Measurements from ENCODE around the gene TNFRSF8.
A peak's percentile ranks its signal among the peaks of the same experiment; 100 is the strongest.
"Not testable (repeated sequence)": the region's sequence is repeated elsewhere in the genome, so short reads cannot be mapped to it uniquely, and the experiment has no call there.

TNFRSF8 gene

GRCh38 chr1:12100071-12100470, 37.0 kb downstream of the TNFRSF8 start:
- Mint-ChIP-seq H3K9me3 (no peaks in the 10 kb centered on the region), H3K27me3 (peaks cover 2% of the 10 kb centered on the region), H3K4me3 (no peak overlapping the region), H3K27ac (no peak overlapping the region), H3K4me1 (peaks cover 2% of the 10 kb centered on the region), H3K36me3 (ENCODE audit: low read depth) (no peaks in the 10 kb centered on the region)
- ATAC-seq (no peak), DNase-seq (no peak)

GRCh38 chr1:12101120-12101519, 38.0 kb downstream of the TNFRSF8 start:
- H3K4me3 Mint-ChIP-seq; H3K36me3 Mint-ChIP-seq (ENCODE audit: low read depth); ATAC-seq; H3K27ac Mint-ChIP-seq; DNase-seq; H3K27me3 Mint-ChIP-seq; H3K9me3 Mint-ChIP-seq; H3K4me1 Mint-ChIP-seq: not testable (repeated sequence)

- Mint-ChIP-seq H3K27ac (no peak overlapping the region), H3K27me3 (peaks cover 4% of the 10 kb centered on the region), H3K4me3 (no peak overlapping the region), H3K9me3 (no peaks in the 10 kb centered on the region), H3K36me3 (ENCODE audit: low read depth) (no peaks in the 10 kb centered on the region), H3K4me1 (peaks cover 2% of the 10 kb centered on the region)
- DNase-seq (no peak), ATAC-seq (no peak)
These were observed 39.0 kb downstream of the TNFRSF8 start for GRCh38 chr1:12102066-12102465.

- Mint-ChIP-seq H3K4me3 (no peak overlapping the region), H3K36me3 (ENCODE audit: low read depth) (no peaks in the 10 kb centered on the region), H3K27me3 (peaks cover 4% of the 10 kb centered on the region), H3K9me3 (no peaks in the 10 kb centered on the region), H3K27ac (no peak overlapping the region), H3K4me1 (peaks cover 2% of the 10 kb centered on the region)
- ATAC-seq (no peak), DNase-seq (no peak)
These were observed 41.3 kb downstream of the TNFRSF8 start for GRCh38 chr1:12104417-12104816.

- DNase-seq (no peak), ATAC-seq (no peak)
- H3K9me3 Mint-ChIP-seq: no peaks in the 10 kb centered on the region
- no peaks in the 10 kb centered on the region for H3K36me3 Mint-ChIP-seq (ENCODE audit: low read depth)
- H3K27me3 Mint-ChIP-seq: peaks cover 4% of the 10 kb centered on the region
- H3K4me1 Mint-ChIP-seq: peaks cover 2% of the 10 kb centered on the region
- H3K27ac Mint-ChIP-seq: no peak overlapping the region
- H3K4me3 Mint-ChIP-seq: no peak overlapping the region
These were observed 43.0 kb downstream of the TNFRSF8 start for GRCh38 chr1:12106153-12106552.

GRCh38 chr1:12106861-12107260, 43.8 kb downstream of the TNFRSF8 start:
- H3K27ac Mint-ChIP-seq; H3K27me3 Mint-ChIP-seq; H3K9me3 Mint-ChIP-seq; H3K4me1 Mint-ChIP-seq; ATAC-seq; H3K4me3 Mint-ChIP-seq; DNase-seq; H3K36me3 Mint-ChIP-seq (ENCODE audit: low read depth): not testable (repeated sequence)

GRCh38 chr1:12107718-12108117, 44.6 kb downstream of the TNFRSF8 start:
- no peak for DNase-seq
- ATAC-seq: no peak
- H3K27ac Mint-ChIP-seq: no peak overlapping the region
- H3K36me3 Mint-ChIP-seq (ENCODE audit: low read depth): no peaks in the 10 kb centered on the region
- no peak overlapping the region for H3K4me3 Mint-ChIP-seq
- H3K9me3 Mint-ChIP-seq: no peaks in the 10 kb centered on the region
- peaks cover under 1% of the 10 kb centered on the region for H3K4me1 Mint-ChIP-seq
- H3K27me3 Mint-ChIP-seq: peaks cover 3% of the 10 kb centered on the region

GRCh38 chr1:12109901-12110300, 46.8 kb downstream of the TNFRSF8 start:
- Mint-ChIP-seq H3K9me3 (no peaks in the 10 kb centered on the region), H3K27ac (no peak overlapping the region), H3K36me3 (ENCODE audit: low read depth) (no peaks in the 10 kb centered on the region), H3K4me3 (no peak overlapping the region), H3K4me1 (peaks cover 12% of the 10 kb centered on the region), H3K27me3 (peaks cover 6% of the 10 kb centered on the region)
- ATAC-seq (no peak), DNase-seq (no peak)

- H3K36me3 Mint-ChIP-seq (ENCODE audit: low read depth): no peaks in the 10 kb centered on the region
- no peak overlapping the region for H3K4me3 Mint-ChIP-seq
- no peaks in the 10 kb centered on the region for H3K9me3 Mint-ChIP-seq
- DNase-seq (no peak), ATAC-seq (no peak)
- H3K27me3 Mint-ChIP-seq: peaks cover 3% of the 10 kb centered on the region
- peaks cover 12% of the 10 kb centered on the region for H3K4me1 Mint-ChIP-seq
- no peak overlapping the region for H3K27ac Mint-ChIP-seq
These were observed 48.6 kb downstream of the TNFRSF8 start for GRCh38 chr1:12111741-12112140.

GRCh38 chr1:12112711-12113161, 49.6 kb downstream of the TNFRSF8 start:
- Mint-ChIP-seq H3K36me3 (ENCODE audit: low read depth) (no peaks in the 10 kb centered on the region), H3K27me3 (peaks cover 4% of the 10 kb centered on the region), H3K9me3 (no peaks in the 10 kb centered on the region), H3K4me1 (peaks cover 12% of the 10 kb centered on the region), H3K4me3 (no peak overlapping the region), H3K27ac (no peak overlapping the region)
- ATAC-seq (no peak), DNase-seq (no peak)

GRCh38 chr1:12113433-12114339, 50.6 kb downstream of the TNFRSF8 start:
- no peaks in the 10 kb centered on the region for H3K36me3 Mint-ChIP-seq (ENCODE audit: low read depth)
- peaks cover 16% of the 10 kb centered on the region for H3K4me1 Mint-ChIP-seq
- DNase-seq (no peak), ATAC-seq (peak; percentile 49)
- peak overlapping the region; percentile 25 for H3K4me3 Mint-ChIP-seq
- H3K27me3 Mint-ChIP-seq: peaks cover 9% of the 10 kb centered on the region
- H3K9me3 Mint-ChIP-seq: no peaks in the 10 kb centered on the region
- no peak overlapping the region for H3K27ac Mint-ChIP-seq

GRCh38 chr1:12114340-12114683, 51.2 kb downstream of the TNFRSF8 start:
- H3K4me3 Mint-ChIP-seq: no peak overlapping the region
- H3K4me1 Mint-ChIP-seq: peaks cover 16% of the 10 kb centered on the region
- no peaks in the 10 kb centered on the region for H3K36me3 Mint-ChIP-seq (ENCODE audit: low read depth)
- H3K9me3 Mint-ChIP-seq: no peaks in the 10 kb centered on the region
- no peak overlapping the region for H3K27ac Mint-ChIP-seq
- peaks cover 9% of the 10 kb centered on the region for H3K27me3 Mint-ChIP-seq
- DNase-seq (no peak), ATAC-seq (no peak)

- no peak for DNase-seq
- H3K36me3 Mint-ChIP-seq (ENCODE audit: low read depth): no peaks in the 10 kb centered on the region
- H3K9me3 Mint-ChIP-seq: peaks cover under 1% of the 10 kb centered on the region
- no peak overlapping the region for H3K27ac Mint-ChIP-seq
- no peak overlapping the region for H3K4me3 Mint-ChIP-seq
- no peak for ATAC-seq
- peaks cover 9% of the 10 kb centered on the region for H3K27me3 Mint-ChIP-seq
- H3K4me1 Mint-ChIP-seq: peaks cover 16% of the 10 kb centered on the region
These were observed 51.8 kb downstream of the TNFRSF8 start for GRCh38 chr1:12114916-12115315.

GRCh38 chr1:12121212-12122003, 58.3 kb downstream of the TNFRSF8 start:
- ATAC-seq: peak; percentile 37
- H3K4me1 Mint-ChIP-seq: peaks cover 39% of the 10 kb centered on the region
- DNase-seq: no peak
- peak overlapping the region; percentile 21 for H3K27ac Mint-ChIP-seq
- H3K4me3 Mint-ChIP-seq: no peak overlapping the region
- H3K27me3 Mint-ChIP-seq: peaks cover 8% of the 10 kb centered on the region
- no peaks in the 10 kb centered on the region for H3K36me3 Mint-ChIP-seq (ENCODE audit: low read depth)
- peaks cover 4% of the 10 kb centered on the region for H3K9me3 Mint-ChIP-seq

- Mint-ChIP-seq H3K27ac (no peak overlapping the region), H3K9me3 (peaks cover 4% of the 10 kb centered on the region), H3K4me3 (no peak overlapping the region)
These were observed 60.1 kb downstream of the TNFRSF8 start for GRCh38 chr1:12123172-12123571.

More at GRCh38 chr1:12123172-12123571, 60.1 kb downstream of the TNFRSF8 start:
- Mint-ChIP-seq H3K4me1 (peaks cover 57% of the 10 kb centered on the region), H3K27me3 (peaks cover 6% of the 10 kb centered on the region), H3K36me3 (ENCODE audit: low read depth) (no peaks in the 10 kb centered on the region)
- DNase-seq (no peak), ATAC-seq (no peak)

All from activated naive CD8-positive, alpha-beta T cell treated with anti-CD3 and anti-CD28 coated beads, Interleukin-2, amount 50 U/mL, for 24 hours (primary cell).